ENCODE measurements around the gene PSMC2. TPM values are rescaled to one million over a fixed set of nuclear protein-coding genes. Genes with fewer than 3 reads are reported as not detected.
A peak's percentile ranks its signal among the peaks of the same experiment; 100 is the strongest.

Gene PSMC2
- total and polyA plus RNA-seq, 10 of the 15 experiments (the other 5 are each of a cell fraction or from before 2014, with no cell fraction given), result 117 to 347 (median 220) TPM

DNA sequence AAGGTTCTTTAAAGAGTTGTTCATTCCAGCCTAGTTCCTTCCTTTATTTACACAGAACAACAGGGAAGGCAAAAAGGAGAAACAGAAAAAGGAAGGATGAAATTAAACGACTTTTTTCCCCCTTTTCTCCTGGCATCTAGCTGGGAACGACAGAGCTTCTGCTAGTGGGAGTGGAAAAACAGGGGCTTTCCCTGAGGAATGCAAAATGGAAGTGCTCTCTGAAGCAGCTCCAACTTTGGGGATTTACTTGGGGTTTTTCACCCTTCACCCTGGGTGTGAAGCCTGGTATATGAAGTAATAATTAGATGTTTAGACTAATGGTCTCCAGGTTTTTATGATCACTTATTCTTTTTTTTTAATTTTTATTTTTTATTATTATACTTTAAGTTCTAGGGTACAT, 46.0 kb upstream of the PSMC2 start:
- ATAC-seq (no peak), DNase-seq (ENCODE audit: low read depth, low spot score) (no peak), FAIRE-seq (no peak)
- TF ChIP-seq, protein P1, sequence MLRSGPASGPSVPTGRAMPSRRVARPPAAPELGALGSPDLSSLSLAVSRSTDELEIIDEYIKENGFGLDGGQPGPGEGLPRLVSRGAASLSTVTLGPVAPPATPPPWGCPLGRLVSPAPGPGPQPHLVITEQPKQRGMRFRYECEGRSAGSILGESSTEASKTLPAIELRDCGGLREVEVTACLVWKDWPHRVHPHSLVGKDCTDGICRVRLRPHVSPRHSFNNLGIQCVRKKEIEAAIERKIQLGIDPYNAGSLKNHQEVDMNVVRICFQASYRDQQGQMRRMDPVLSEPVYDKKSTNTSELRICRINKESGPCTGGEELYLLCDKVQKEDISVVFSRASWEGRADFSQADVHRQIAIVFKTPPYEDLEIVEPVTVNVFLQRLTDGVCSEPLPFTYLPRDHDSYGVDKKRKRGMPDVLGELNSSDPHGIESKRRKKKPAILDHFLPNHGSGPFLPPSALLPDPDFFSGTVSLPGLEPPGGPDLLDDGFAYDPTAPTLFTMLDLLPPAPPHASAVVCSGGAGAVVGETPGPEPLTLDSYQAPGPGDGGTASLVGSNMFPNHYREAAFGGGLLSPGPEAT (IDR thresholded peaks at IDR 0.05; ENCODE audit: low read depth), result 0 out of 2 replicates have a peak, but pooled peaks have one; percentile 35
- TF ChIP-seq TAF1 (IDR thresholded peaks at IDR 0.05; ENCODE audit: borderline replicate concordance, low read depth, low read length), result no peak
- Histone ChIP-seq H3K4me1 (ENCODE audit: control insufficient read depth, insufficient read depth, low read length) (peaks cover 3% of the 10 kb centered on the region; the same call in 1 of the 2 replicates), H4K20me1 (ENCODE audit: control insufficient read depth, insufficient read depth) (no peaks in the 10 kb centered on the region), H3K27me3 (replicated peaks in 1 of 2; ENCODE audit: control insufficient read depth in 2 of 2, insufficient read depth in 2 of 2, low read length in 1 of 2) (no peaks in the 10 kb centered on the region), H3K9ac (ENCODE audit: control insufficient read depth, insufficient read depth, low read length) (no peak overlapping the region), H3K79me2 (ENCODE audit: control insufficient read depth, insufficient read depth, low read length) (peaks cover 28% of the 10 kb centered on the region), H3K36me3 (ENCODE audit: control insufficient read depth in 2 of 2, insufficient read depth in 2 of 2, low read length in 1 of 2) (peaks cover 0 to 31% of the 10 kb centered on the region in 2 experiments), H3K27ac (ENCODE audit: control insufficient read depth, insufficient read depth) (no peak overlapping the region), H3K4me2 (ENCODE audit: control insufficient read depth, insufficient read depth) (peak overlapping the region; percentile 38), H2AFZ (ENCODE audit: control insufficient read depth, low read depth, low read length) (no peak overlapping the region), H3K4me3 (no peak overlapping the region), H3K9me3 (replicated peaks; ENCODE audit: control insufficient read depth, insufficient read depth, low read length) (no peaks in the 10 kb centered on the region)
- WGBS (ENCODE audit: insufficient coverage, insufficient replicate concordance, low lambda C conversion rate, missing lambda C conversion rate), result 18% methylated on average over 2 of the region's 2 CpGs
- in situ Hi-C loops (cut with MboI), result no loop called here
- CTCF ChIA-PET, result interaction anchor here (1.4 to 6.1 kb wide), 2 partner anchors 46 to 104 kb away, joined by 4 to 39 read pairs; partner anchors contain the start of gene PSMC2
- SMC1A ChIA-PET (ENCODE audit: uncharacterized antibody, unreplicated experiment), result interaction anchor here (1.6 kb wide), 1 partner anchor 32 kb away, joined by 3 read pairs; no protein-coding TSS in a partner anchor
- intact Hi-C loops (cut with micrococcal nuclease; ENCODE audit: unreplicated experiment), result no loop called here
- no TSS peak for BruUV-seq (replicated peaks)
- POLR2A ChIA-PET, result no interaction called here
- RAD21 ChIA-PET (ENCODE audit: unreplicated experiment), result no interaction called here

DNA sequence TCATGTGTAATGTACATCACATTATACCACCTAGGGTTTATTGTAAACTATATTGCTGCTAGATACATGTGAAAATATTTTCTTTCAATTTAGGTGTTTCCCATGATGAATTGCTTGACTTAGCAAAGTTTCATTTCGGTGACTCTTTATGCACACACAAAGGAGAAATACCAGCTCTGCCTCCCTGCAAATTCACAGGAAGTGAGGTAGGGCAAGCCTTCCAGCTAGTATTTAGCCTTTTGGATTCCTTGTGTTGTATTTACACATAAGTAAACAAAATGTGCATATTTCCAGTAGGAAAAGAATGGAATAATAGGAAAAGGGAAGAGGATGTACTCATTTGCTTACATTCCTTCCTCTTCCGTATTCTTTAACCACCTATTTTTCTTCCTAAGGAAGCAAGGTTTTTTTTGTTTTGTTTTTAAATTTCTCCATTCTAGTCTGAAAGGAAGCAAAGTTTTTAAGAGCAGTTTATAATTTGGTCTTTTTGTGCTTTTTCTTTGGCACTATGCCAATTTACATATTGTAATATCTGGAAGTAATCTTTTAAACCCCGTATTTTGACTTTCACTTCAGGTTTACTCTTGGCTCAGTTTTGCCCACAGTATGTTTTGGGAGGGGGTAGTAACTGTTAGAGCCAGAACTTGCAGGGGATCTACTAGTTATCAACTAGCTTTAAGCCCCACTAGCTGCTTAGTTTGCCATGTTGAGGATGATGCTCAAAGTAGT, 39.8 kb upstream of the PSMC2 start:
- RAD21 ChIA-PET (ENCODE audit: unreplicated experiment), result interaction anchor here (0.7 kb wide), 1 partner anchor 157 kb away, joined by 3 read pairs; no protein-coding TSS in a partner anchor
- Histone ChIP-seq H3K27me3 (replicated peaks in 1 of 2; ENCODE audit: control insufficient read depth in 2 of 2, insufficient read depth in 2 of 2, low read length in 1 of 2) (no peaks in the 10 kb centered on the region), H3K4me2 (ENCODE audit: control insufficient read depth, insufficient read depth) (no peak overlapping the region; the same call in 1 of the 2 replicates), H3K36me3 (ENCODE audit: control insufficient read depth in 2 of 2, insufficient read depth in 2 of 2, low read length in 1 of 2) (peaks cover 2 to 44% of the 10 kb centered on the region in 2 experiments), H3K9me3 (replicated peaks; ENCODE audit: control insufficient read depth, insufficient read depth, low read length) (no peaks in the 10 kb centered on the region), H3K27ac (ENCODE audit: control insufficient read depth, insufficient read depth) (peak overlapping the region; percentile 33; the same call in 1 of the 2 replicates), H3K4me3 (no peak overlapping the region), H2AFZ (ENCODE audit: control insufficient read depth, low read depth, low read length) (no peak overlapping the region), H3K79me2 (ENCODE audit: control insufficient read depth, insufficient read depth, low read length) (0 out of 2 replicates have a peak, but pooled peaks cover 3% of the 10 kb centered on the region), H3K4me1 (ENCODE audit: control insufficient read depth, insufficient read depth, low read length) (no peaks in the 10 kb centered on the region; the same call in 1 of the 2 replicates), H3K9ac (ENCODE audit: control insufficient read depth, insufficient read depth, low read length) (no peak overlapping the region), H4K20me1 (ENCODE audit: control insufficient read depth, insufficient read depth) (no peaks in the 10 kb centered on the region)
- in situ Hi-C loops (cut with MboI), result no loop called here
- SMC1A ChIA-PET (ENCODE audit: uncharacterized antibody, unreplicated experiment), result interaction anchor here (0.7 to 1.6 kb wide), 3 partner anchors 9 to 47 kb away, joined by 4 read pairs; no protein-coding TSS in a partner anchor
- FAIRE-seq, result peak; percentile 93
- no TSS peak for BruUV-seq (replicated peaks)
- CTCF ChIA-PET, result interaction anchor here (1.7 to 2.1 kb wide), 2 partner anchors 9 to 99 kb away, joined by 4 to 9 read pairs; no protein-coding TSS in a partner anchor
- intact Hi-C loops (cut with micrococcal nuclease; ENCODE audit: unreplicated experiment), result no loop called here
- POLR2A ChIA-PET, result no interaction called here
- 69% methylated on average over 3 of the region's 3 CpGs for WGBS (ENCODE audit: insufficient coverage, insufficient replicate concordance, low lambda C conversion rate, missing lambda C conversion rate)
- peak; percentile 77 for ATAC-seq
- DNase-seq (ENCODE audit: low read depth, low spot score), result no peak
- no peak for TF ChIP-seq RUNX3 (IDR thresholded peaks at IDR 0.05; ENCODE audit: low read length)
- TF ChIP-seq SKIL (IDR thresholded peaks at IDR 0.05; ENCODE audit: low read depth, poor library complexity, severe bottlenecking), result peak; percentile 76
- TF ChIP-seq JUNB (IDR thresholded peaks at IDR 0.05), result no peak
- TF ChIP-seq SMAD1 (IDR thresholded peaks at IDR 0.05; ENCODE audit: low read depth, partially characterized antibody), result peak; percentile 94
- TF ChIP-seq REST (IDR thresholded peaks at IDR 0.05; ENCODE audit: low read depth, low read length), result no peak
